ENCODE data around the gene NR3C1. TPM values are rescaled to one million over a fixed set of nuclear protein-coding genes. Genes with fewer than 3 reads are reported as not detected.

The NR3C1 gene
- total RNA-seq, 4 donors from 2014 or later = 56.7 to 79.1 (median 64.4) TPM

GRCh38 chr5:143350751-143351602 lies 52.5 kb downstream of the NR3C1 start:
- DNase-seq = no peak
- peak in 1 of 2 donors; percentile 39 for ATAC-seq
- H3K36me3 ChIP-seq = no peaks in the 10 kb centered on the region
- in situ Hi-C loops (cut with MboI; ENCODE audit: low sequenced_read_pairs in 4 of 4) (no loop called here), intact Hi-C loops (cut with DNase I; ENCODE audit: low total_unique reads) (no loop called here)
- H3K27ac ChIP-seq = peak overlapping the region; percentile 65 to 83 (median 72)
- no peaks in the 10 kb centered on the region for H3K27me3 ChIP-seq
- no peaks in the 10 kb centered on the region for H3K9me3 ChIP-seq
- H3K4me1 ChIP-seq = peaks cover 100% of the 10 kb centered on the region in 2 donors
- no peak overlapping the region for H3K4me3 ChIP-seq
- no peak for TF ChIP-seq POLR2A (IDR thresholded peaks at IDR 0.05)
- no peak for TF ChIP-seq CTCF (IDR thresholded peaks at IDR 0.05 in 4 of 5, conservative IDR thresholded peaks at IDR 0.05 in 1 of 5)

GRCh38 chr5:143350341-143350740 lies 53.1 kb downstream of the NR3C1 start:
- Histone ChIP-seq H3K4me3 (no peak overlapping the region), H3K27me3 (no peaks in the 10 kb centered on the region), H3K9me3 (no peaks in the 10 kb centered on the region), H3K4me1 (peaks cover 97 to 98% of the 10 kb centered on the region in 2 donors), H3K27ac (peak overlapping the region; percentile 65 to 83 (median 72)), H3K36me3 (no peaks in the 10 kb centered on the region)
- in situ Hi-C loops (cut with MboI; ENCODE audit: low sequenced_read_pairs in 4 of 4) = no loop called here
- ATAC-seq (no peak), DNase-seq (no peak)
- no peak for TF ChIP-seq CTCF (IDR thresholded peaks at IDR 0.05 in 4 of 5, conservative IDR thresholded peaks at IDR 0.05 in 1 of 5)
- TF ChIP-seq POLR2A (IDR thresholded peaks at IDR 0.05) = no peak
- intact Hi-C loops (cut with DNase I; ENCODE audit: low total_unique reads) = no loop called here

GRCh38 chr5:143349177-143349576 lies 54.3 kb downstream of the NR3C1 start:
- Histone ChIP-seq H3K4me3 (no peak overlapping the region), H3K27ac (peak overlapping the region; percentile 65 to 83 (median 72)), H3K4me1 (peaks cover 87 to 96% of the 10 kb centered on the region in 2 donors), H3K9me3 (no peaks in the 10 kb centered on the region), H3K27me3 (no peaks in the 10 kb centered on the region), H3K36me3 (no peaks in the 10 kb centered on the region)
- TF ChIP-seq POLR2A (IDR thresholded peaks at IDR 0.05) = no peak
- no peak for TF ChIP-seq CTCF (IDR thresholded peaks at IDR 0.05 in 4 of 5, conservative IDR thresholded peaks at IDR 0.05 in 1 of 5)
- no peak for DNase-seq
- no peak for ATAC-seq
- intact Hi-C loops (cut with DNase I; ENCODE audit: low total_unique reads) (no loop called here), in situ Hi-C loops (cut with MboI; ENCODE audit: low sequenced_read_pairs in 4 of 4) (no loop called here)

- Histone ChIP-seq H3K4me3 (no peak overlapping the region), H3K9me3 (no peaks in the 10 kb centered on the region), H3K27ac (peak overlapping the region; percentile 65 to 83 (median 72)), H3K36me3 (no peaks in the 10 kb centered on the region), H3K27me3 (no peaks in the 10 kb centered on the region), H3K4me1 (peaks cover 85 to 91% of the 10 kb centered on the region in 2 donors)
- in situ Hi-C loops (cut with MboI; ENCODE audit: low sequenced_read_pairs in 4 of 4) (no loop called here), intact Hi-C loops (cut with DNase I; ENCODE audit: low total_unique reads) (no loop called here)
- no peak for DNase-seq
- peak; percentile 32 to 45 for ATAC-seq
- TF ChIP-seq CTCF (IDR thresholded peaks at IDR 0.05 in 4 of 5, conservative IDR thresholded peaks at IDR 0.05 in 1 of 5) = no peak
- TF ChIP-seq POLR2A (IDR thresholded peaks at IDR 0.05) = no peak
Observed at GRCh38 chr5:143347698-143348344, 55.7 kb downstream of the NR3C1 start.

All from gastrocnemius medialis (tissue), 4 donors.